HG02885 (cell line): Measurements from ENCODE around the gene HDAC8.
"Not testable (repeated sequence)": the region's sequence is repeated elsewhere in the genome, so short reads cannot be mapped to it uniquely, and the experiment has no call there.

Experiments used
- ATAC-seq: cut with Tn5 transposase; IDR thresholded peaks from one replicate; pipeline ENCODE4 v1.9.1; 2021; ENCODE audit warnings: mild to moderate bottlenecking; ENCODE audit not compliant: unreplicated experiment, poor library complexity

Gene HDAC8

DNA sequence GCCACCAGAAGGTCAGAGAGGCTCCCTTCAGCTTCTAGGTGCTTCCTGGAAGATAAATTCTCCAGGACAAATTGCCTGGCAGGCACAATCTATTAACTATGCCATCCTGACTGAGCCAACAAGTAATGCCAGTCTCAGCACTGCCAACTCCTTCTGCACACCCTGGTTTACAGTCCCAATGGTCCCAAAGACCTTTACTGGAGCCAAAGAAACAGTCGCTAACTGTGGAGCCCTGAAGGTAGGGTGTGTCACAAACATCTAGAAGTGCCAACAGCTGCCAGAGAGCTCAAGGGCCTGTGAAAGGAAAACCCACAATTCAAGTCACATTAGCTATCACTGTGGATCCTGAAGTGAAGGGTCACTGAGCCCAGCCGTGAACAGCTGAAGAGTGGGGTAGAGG is 232.0 kb downstream of the HDAC8 start:
- no peak for ATAC-seq

DNA sequence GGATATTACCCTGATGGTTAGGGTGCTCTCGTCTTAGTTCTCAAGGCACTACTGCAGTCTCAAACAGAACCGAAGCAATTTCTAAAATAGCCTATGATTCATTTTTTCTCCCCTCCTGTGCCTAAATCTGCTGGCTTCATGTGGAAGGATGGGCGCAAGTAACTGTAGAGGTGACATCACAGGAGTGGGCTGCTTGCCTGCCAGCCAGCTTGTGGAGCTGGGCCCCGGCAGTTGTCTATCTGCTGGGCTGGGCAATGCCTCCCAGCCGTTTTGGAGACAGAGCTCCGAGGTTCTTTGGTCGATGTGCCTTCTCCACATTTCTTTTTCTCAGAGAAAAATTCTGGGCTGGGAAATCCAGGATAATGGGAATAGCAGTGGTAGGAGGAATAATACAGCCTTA is 232.6 kb downstream of the HDAC8 start:
- no peak for ATAC-seq

DNA sequence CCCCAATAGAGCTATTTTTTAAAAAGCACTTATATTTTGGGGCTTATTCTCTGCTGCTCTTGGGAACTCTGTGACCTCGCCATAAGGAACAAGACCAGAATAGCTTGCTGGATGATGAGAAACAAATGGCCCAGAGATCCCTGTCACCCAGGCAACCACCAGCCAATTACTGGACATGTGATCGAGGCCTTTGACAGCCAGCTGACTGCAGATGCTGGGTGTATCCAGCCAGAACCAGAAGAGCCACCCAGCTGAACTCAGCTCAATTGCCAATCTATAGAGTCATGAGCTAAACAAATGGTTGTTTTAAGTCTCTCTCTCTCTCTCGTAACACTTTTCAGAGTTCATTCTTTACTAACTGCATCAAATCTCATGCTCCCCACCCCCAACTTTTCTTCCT is 242.5 kb downstream of the HDAC8 start:
- ATAC-seq = no peak

DNA sequence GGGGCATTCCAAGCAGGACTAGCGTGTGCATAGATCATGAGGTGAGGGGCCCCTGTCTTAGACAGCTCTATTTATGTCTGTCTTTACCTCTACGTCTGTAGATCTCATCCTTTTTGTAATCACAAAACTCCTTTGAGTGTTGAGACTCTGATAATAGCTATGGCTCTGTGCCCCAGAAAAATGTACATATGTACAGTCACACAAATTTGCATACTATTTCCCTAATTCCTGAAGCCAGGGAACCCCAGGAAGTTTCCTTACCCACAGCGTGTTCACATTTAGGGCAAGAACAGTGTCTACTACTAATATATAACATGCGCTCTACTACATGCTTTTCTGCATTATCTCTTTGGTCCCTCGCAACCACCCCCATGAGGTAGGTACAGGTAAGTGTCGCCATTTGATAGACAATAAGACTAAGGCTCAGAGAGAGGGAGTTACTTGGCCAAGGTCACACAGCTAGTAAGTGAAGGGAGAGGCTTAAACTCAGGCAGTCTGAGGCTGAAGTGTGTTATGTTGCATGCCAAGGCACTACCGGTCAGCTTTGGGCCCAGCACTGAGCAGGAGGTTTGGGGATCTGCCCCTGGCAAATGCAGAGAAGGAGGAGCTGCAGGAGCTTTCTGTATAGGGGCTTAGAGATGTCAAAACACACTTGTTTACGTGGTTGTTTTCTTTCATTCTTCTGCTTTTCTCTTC is 245.9 kb downstream of the HDAC8 start:
- ATAC-seq = no peak

DNA sequence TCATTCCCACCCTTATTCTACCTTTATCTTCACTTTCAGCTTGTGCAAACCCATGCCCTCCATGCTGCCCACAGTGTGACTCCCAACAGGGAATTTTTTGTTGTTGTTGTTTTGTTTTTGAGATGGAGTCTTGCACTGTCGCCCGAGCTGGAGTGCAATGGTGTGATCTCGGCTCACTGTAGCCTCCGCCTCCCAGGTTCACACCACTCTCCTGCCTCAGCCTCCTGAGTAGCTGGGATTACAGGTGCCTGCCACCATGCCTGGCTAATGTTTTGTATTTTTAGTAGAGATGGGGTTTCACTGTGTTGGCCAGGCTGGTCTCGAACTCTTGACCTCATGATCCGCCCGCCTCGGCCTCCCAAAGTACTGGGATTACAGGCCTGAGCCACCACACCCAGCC is 253.0 kb downstream of the HDAC8 start:
- ATAC-seq = not testable (repeated sequence)

DNA sequence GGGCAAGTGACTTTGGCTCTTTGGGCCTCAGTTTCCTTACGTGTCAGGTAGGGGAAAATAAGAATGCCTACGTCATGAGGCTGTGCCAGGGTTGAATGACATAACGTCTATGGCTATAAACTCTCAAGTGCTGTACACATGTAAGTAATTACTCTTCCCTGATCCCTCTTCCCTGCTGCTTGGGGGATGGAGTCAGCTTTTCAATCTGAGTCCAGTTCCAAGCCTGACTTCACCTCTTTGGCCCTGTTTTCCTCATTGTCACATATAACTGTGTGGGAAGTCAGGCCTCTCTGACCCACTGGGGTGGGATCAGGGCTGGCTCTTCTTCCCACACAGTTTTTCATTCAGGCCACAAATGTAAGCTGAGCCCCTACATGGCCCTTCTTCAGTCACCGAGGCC is 255.5 kb downstream of the HDAC8 start:
- no peak for ATAC-seq

DNA sequence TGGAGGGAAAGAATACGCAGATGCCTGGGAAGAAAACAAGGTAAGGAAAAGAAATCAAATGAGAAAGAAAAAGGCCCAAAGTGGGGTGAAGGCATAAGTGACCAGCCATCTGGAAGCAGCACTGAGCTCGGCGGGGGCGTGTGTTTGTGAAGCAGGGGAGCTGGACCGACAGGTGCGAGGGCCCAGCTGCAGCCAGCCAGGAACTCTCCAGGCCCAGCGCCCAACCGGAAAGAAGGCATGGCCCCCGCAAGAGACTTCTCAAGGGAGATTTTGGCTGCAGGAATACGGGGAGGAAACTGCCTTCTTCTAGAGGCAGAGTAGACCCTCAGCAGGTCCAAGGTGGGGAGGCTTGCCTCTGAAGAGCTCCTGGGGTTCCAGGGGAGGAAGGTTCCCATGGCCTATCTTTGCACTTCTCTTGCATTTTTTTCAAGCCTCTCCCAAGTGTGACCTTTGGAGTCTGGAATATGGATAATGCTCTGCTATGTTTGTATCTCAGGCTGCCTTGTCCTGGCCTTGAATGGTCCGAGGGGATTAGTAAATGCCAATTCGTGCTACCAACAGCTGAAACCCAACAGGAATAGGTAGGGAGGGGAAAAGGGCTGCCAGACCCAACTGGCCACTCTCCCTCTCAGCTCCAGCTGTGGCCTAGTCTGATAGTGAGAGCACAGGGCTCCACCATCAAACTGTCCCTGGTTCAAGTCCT is 256.1 kb downstream of the HDAC8 start:
- no peak for ATAC-seq

DNA sequence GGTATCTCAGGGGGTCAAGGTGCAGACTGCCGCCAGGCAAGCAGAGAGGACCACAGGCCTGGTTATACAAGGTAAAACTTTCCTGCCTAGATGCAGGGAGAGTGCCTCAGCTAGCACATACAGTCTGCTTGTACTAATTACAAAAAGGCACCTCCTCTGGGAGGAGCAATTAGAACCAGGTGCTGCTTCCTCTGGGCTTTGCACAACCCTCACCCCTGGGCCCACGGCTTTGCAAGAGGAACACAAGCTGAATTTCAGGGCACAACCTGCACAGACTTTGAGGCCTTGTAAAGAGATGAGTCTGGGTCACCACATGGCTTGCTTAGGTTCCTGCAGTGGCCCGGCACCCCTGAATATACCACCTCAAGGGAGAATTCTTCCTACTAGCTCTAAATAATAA is 257.8 kb downstream of the HDAC8 start:
- ATAC-seq = no peak

DNA sequence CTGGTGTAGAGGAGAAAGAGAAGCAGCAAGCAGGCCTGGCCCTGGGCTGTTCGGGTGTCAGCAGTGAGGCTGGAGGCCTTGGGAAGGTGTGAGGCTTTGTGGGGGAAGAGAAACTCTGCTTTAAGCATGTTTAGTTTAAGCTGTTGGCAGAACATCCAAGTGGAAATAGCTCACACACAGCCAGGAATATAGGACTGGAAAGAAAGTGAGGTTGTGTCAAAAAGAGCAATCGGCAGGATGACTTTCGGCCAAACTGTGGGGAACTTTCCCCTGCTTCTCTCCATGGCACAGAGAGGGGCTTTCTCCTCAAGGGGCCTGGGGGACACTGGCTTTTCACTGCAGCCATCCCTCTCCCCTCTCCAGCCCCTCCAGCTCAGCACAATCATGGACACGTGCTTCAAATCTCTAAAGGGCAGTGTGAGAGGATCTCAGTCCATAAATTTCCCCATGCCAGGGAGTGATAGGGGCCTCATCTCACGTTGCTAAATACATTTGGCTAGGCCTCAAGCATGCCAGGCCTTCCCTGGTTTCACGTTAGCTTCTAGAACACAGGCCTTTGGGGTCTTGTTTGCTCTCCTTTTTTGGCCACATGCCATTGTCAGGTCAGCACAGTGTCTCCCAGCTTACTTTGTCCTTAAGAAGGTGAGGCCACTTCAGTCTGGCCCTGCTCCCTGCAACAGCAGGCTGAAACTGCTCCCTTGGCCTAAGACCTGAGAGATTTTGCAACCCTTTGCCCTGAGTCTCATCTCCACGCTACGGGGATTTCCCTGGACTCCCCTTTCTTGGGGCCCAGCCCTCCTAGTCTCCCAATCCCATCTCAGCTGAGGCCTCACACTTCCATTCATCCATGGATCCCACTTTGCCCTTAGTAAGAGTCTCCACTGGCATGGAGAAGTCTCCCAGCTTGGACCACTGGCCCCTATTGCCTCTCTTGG is 258.7 kb downstream of the HDAC8 start:
- ATAC-seq = no peak

DNA sequence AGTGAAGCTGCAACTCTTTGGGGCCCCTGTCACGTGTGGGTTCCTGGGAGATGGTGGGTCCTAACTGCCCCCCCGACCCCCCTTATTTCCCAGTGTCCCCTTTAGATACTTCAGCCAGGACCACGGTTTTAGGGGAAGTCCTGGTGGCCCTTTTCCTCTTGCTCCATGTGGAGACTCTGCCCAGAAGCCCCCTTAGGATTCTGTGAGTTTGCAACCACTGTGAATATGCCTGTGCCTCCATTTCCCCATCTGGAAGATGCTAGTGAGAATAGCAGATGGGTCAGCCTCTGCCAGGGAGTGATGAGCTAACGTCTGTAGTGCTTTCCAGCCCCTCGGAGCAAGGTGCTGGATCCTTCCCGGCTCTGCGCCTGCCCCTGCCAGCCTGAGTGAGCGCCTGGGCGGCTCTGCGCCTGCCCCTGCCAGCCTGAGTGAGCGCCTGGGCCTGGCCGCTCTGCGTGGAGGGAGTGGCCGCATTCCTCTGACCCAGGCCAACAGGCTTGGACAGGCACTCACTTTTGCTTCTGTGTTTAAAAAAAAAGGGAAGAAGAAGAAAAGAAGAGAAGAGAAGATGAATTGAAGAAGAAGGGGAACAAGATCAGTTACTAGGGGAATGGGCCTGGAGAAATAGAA is 260.2 kb downstream of the HDAC8 start:
- ATAC-seq = no peak

DNA sequence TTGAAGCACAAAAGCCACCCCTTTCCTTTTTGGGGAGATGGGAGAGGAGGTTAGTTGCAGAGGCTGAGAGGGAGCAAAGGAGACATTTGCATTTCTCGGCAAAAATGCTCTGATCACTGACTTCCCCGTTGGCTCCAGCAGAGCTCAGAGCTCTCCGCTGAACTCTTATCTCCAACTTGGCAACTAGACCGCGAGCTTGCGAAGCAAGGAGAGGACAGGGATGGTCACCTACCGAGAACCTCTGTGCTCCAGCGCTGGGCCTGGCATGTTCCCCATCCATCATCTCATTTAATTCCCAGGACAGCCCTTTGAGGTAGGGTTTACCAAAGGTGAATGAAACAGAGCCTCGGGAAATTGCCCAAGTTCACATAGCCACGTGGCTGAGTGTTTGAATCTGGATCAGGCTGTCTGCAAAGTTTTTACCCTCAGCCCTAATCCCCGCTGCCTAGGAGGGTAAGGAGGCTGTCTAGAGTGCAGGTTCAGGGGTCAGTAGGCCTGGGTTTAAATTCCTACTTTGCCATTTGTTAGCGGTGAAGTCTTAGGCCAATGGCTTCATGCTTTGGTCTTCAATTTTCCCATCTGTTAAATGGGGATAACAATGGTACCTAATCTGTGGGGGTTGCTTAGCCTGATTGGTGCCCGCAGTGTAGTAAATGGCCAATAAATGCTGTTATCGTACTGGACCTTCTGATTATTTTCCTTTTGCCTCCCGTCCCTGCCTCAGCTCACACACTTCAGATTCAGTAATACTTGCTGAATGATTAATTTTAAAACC is 263.2 kb downstream of the HDAC8 start:
- ATAC-seq = no peak

DNA sequence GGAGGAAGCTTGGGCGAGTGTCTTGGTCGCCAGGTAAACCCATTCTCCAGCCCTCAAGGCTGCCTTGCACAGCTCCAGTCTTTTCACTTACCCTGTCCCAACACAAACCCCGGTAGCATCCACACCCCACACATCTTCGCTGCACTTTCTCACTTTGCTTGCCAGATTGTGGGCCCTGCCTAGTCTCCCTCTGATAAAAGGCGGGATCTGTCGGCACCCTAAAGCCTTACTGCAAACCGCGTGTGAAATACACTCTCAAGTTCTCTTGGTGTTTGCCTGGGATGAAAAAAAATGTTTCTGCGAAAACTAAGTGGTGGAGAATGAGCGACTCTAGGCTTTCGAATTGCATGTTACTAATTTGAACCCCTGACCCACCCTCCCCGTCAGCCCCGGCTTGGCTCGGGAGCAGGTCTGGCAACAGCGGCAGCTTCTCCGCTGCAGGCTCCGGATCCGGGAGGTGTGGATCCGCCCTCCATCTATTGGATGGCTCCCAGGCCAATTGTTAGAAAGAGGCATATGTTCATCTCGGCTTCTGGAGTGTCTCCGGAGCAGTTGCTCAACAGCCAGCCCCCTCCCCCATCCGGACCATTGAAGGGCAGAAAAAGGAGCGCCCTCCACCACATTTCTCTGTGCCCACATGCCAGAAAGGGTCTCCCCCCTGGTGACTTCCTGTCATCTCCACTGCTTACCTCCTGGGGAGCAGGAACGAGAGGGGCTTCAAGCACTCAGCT is 263.9 kb downstream of the HDAC8 start:
- ATAC-seq = no peak

DNA sequence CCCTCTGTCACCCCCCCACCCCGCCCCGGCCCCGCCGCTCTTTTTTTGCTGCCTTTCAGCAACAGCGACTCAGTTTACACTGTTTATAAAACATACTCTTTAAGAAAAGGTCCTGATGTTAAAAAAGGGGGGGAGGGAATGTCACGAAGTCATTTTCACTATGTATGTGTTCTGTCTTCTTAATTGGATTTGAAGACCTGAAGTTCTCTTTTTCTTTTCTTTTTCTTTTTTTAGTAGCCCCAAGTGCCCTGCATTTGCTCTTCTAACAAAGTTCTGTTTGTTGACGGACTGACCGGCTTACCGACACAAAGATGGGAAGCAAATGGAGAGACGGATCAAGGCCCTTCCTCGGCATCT is 264.5 kb downstream of the HDAC8 start:
- no peak for ATAC-seq

DNA sequence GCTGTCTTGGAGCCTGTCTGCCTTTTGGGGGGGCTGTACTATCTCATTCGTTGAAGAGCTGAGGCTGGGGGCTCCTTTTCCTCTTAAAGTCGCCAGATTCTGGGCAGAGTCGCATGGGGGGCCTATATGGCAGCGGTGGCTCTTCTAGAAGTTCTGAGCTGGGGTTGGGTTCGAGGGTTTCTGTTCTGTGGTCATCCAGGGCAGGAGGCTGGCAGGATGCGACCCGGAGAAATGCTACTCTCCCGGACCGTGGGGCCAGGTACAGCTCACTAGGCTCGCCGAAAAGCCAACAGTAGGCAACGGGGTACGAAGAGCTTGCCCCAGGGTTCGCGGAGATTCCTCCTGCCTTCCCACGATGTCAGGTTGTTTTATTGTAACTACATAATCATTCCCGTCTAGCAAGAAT is 265.0 kb downstream of the HDAC8 start:
- no peak for ATAC-seq

DNA sequence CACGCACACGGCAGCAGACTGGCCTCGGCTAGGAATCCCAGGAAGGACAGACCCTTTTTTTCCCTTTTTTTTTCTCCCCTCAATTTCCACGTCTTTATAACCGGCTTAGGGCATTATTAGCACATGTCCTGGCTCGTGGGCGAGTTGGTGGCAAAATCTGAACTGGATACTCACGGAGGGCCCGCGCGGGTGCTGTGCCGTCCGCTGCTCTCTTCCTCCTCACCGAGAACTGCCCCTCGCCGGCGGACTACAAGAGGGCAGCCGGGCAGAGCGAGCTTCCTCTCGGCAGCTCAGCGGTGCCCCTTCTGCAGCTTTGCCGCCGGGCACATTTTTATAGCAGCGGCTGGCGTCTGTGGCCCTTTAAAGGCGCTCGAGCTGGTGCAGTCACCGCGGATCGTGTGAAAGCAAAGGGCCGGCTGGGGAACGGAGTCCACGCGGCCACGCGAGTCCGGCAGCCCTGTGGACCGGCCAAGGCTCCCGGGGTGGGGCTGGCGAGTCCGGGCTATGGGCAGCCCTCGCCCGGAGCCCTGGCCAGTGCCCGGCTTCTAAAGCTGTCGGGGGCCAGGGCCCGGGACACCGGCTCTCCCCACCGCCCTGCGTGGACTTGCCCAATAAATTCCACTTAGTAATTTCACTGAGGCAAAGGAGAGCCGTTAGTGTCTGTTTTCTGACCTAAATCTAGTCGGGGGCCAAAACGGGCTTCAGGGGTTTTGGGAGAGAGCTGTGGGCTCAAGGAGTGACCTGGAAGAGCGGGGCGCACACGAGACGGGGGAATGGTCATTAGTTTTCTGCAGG is 265.6 kb downstream of the HDAC8 start:
- ATAC-seq = peak; percentile 58

DNA sequence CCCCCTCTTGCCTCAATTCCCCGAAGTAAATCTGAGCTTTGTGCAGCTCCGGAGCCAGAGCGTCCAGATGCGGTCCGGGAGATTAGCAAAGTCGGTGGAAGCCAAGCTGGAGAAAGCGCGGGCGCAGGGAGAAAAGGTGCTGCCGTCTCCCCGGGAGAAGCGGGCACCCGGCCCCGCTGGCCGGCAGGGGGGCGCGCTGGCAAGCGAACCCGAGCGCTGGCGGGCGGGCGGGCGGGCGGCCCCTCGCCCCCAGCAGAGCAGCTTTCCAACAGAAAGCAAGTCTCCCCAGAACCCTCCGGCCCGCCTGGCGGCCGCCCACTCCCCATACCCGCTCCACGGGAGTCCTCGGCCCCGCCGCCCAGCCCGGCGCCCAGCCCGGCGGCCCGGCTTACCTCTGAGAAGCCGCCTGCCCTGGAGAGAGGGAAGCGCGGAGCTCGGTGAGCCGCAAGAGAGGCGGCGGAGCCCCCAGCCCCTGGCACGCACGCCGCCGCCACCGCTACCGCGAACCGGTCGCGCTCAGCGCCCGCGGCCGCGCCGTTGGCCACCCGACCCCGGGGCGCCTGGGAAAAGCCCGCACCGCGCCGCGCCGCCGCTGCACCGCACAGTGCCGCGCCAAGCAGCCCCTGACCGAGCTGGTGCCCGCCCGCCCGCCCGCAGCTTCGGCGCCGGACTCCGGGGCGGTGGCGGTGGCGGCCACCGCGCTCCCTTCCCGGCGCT is 266.4 kb downstream of the HDAC8 start:
- ATAC-seq = peak; percentile 21

DNA sequence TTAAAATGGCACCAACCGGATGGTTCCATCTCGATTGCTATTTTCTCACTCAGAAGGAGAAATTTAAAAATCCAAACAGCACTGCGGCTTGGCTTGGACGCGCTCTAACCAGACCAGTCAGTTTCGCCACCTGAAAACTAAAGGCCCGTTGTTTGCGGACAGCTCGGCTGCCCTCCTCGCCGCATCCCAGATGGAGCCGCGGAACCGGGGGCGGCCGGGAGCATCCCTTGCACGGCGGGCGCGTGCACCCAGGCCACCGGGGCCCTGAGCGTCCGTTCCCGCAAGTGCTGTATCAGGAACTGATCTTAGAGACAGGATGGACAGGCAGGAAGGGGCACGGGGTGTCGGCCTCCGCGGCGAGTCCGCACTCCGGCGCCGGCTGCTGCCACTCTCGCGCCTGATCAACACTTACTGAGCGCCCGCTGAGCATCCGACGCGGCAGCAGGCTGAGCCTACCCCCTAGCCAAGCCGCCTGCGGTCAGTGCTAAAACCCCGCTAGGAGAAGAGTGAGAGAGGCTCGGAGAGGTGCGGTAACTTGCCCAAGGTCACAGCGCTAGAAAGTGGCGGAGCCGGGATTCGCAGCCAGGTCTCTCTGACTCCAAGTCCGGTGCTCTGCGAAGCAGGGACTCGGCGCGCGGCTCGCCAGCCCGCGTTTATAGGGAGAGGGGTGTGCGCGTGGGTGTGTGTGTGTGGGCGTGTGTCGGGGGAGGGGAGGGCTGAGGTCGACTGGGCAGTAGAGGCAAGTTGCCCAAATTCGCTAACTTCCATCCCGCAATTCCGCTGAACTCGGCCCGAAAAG is 267.2 kb downstream of the HDAC8 start, which contains the start of gene CITED1:
TSS of gene CITED1 (minus strand) at position 629 of the 799 bp plus-strand sequence. CDS start 3,045 bp downstream, outside the sequence.
- no peak for ATAC-seq
